Esophagus mucosa (tissue), 1 donor: ENCODE data around the gene HS3ST6. TPM values are rescaled to one million over a fixed set of nuclear protein-coding genes. Genes with fewer than 3 reads are reported as not detected.
A peak's percentile ranks its signal among the peaks of the same experiment; 100 is the strongest.
"Not testable (repeated sequence)": the region's sequence is repeated elsewhere in the genome, so short reads cannot be mapped to it uniquely, and the experiment has no call there.

Experiments
- ATAC-seq: fragments of 200-7000 bp; cut with Tn5 transposase; one replicate; pipeline ENCODE4 v1.9.1; 2020
- total RNA-seq: library from RNA; stranded (reverse); gene quantifications from one replicate; pipeline ENCODE4 v1.2.4, GENCODE V29; 2023
- donor health status: DM: yes; HTN: yes; CAD: no.

The HS3ST6 gene
- total RNA-seq, 1 donor from 2014 or later = 1.4 TPM

- no peak for ATAC-seq
These were observed 41.7 kb downstream of the HS3ST6 start for GRCh38 chr16:1876468-1876867.

- not testable (repeated sequence) for ATAC-seq
These were observed 42.1 kb downstream of the HS3ST6 start for GRCh38 chr16:1876066-1876465.

GRCh38 chr16:1874854-1875253 is 43.4 kb downstream of the HS3ST6 start:
- no peak for ATAC-seq

GRCh38 chr16:1871974-1872635 is 46.1 kb downstream of the HS3ST6 start, which contains the start of gene MEIOB:
TSS of gene MEIOB (minus strand) at chr16:1872164. CDS start at chr16:1868175, 3,989 bp downstream.
- ATAC-seq = peak; percentile 54

- peak; percentile 72 for ATAC-seq
These were observed 47.7 kb downstream of the HS3ST6 start for GRCh38 chr16:1870365-1871082.

GRCh38 chr16:1865902-1866690 is 52.1 kb downstream of the HS3ST6 start:
- ATAC-seq = no peak

- no peak for ATAC-seq
These were observed 54.3 kb downstream of the HS3ST6 start for GRCh38 chr16:1863681-1864460.

GRCh38 chr16:1862394-1862793 is 55.8 kb downstream of the HS3ST6 start:
- ATAC-seq = no peak

- ATAC-seq = no peak
These were observed 56.5 kb downstream of the HS3ST6 start for GRCh38 chr16:1861730-1862129.

Other genes starting within 250 kb of the HS3ST6 start
- gene JPT2, start 240.1 kb downstream of the HS3ST6 start, total RNA-seq = 79.3 TPM
- gene MAPK8IP3, start 212.2 kb downstream of the HS3ST6 start, total RNA-seq = 16.3 TPM
- gene NME3, start 146.9 kb downstream of the HS3ST6 start, total RNA-seq = 29.6 TPM
- 13.0 TPM for gene EME2, start 145.6 kb downstream of the HS3ST6 start, total RNA-seq
- gene MRPS34, start 145.3 kb downstream of the HS3ST6 start, total RNA-seq = 98.6 TPM
- gene SPSB3, start 135.8 kb downstream of the HS3ST6 start, total RNA-seq = 23.5 TPM
- gene NUBP2, start 135.5 kb downstream of the HS3ST6 start, total RNA-seq = 45.6 TPM
- not detected for gene IGFALS, start 124.7 kb downstream of the HS3ST6 start, total RNA-seq
- gene HAGH, start 91.6 kb downstream of the HS3ST6 start, total RNA-seq = 16.9 TPM
- 28.1 TPM for gene FAHD1, start 91.2 kb downstream of the HS3ST6 start, total RNA-seq
- gene MEIOB, start 46.3 kb downstream of the HS3ST6 start, total RNA-seq = not detected
- 44.0 TPM for gene MSRB1, start 24.8 kb upstream of the HS3ST6 start, total RNA-seq
- 0.12 TPM for gene RPL3L, start 36.3 kb upstream of the HS3ST6 start, total RNA-seq
- 115 TPM for gene NDUFB10, start 41.1 kb upstream of the HS3ST6 start, total RNA-seq
- gene RPS2, start 46.4 kb upstream of the HS3ST6 start, total RNA-seq = 3,204 TPM
- gene RNF151, start 48.4 kb upstream of the HS3ST6 start, total RNA-seq = not detected
- 31.5 TPM for gene TBL3, start 53.6 kb upstream of the HS3ST6 start, total RNA-seq
- 4.6 TPM for gene NOXO1, start 63.1 kb upstream of the HS3ST6 start, total RNA-seq
- gene GFER, start 65.8 kb upstream of the HS3ST6 start, total RNA-seq = 17.0 TPM
- 0.16 TPM for gene SYNGR3, start 71.6 kb upstream of the HS3ST6 start, total RNA-seq
- gene ZNF598, start 91.4 kb upstream of the HS3ST6 start, total RNA-seq = 41.0 TPM
- 0.80 TPM for gene NPW, start 101.4 kb upstream of the HS3ST6 start, total RNA-seq
- gene NHERF2, start 108.5 kb upstream of the HS3ST6 start, total RNA-seq = 21.6 TPM
- gene NTHL1, start 129.4 kb upstream of the HS3ST6 start, total RNA-seq = 15.8 TPM
- 49.5 TPM for gene TSC2, start 129.6 kb upstream of the HS3ST6 start, total RNA-seq
- gene PKD1, start 217.5 kb upstream of the HS3ST6 start, total RNA-seq = 34.8 TPM
- 6.0 TPM for gene RAB26, start 230.2 kb upstream of the HS3ST6 start, total RNA-seq
- gene TRAF7, start 237.4 kb upstream of the HS3ST6 start, total RNA-seq = 96.6 TPM